ENCODE measurements around the gene MARCO. TPM values are rescaled to one million over a fixed set of nuclear protein-coding genes. Genes with fewer than 3 reads are reported as not detected.
"Not testable (repeated sequence)": the region's sequence is repeated elsewhere in the genome, so short reads cannot be mapped to it uniquely, and the experiment has no call there.

Gene MARCO
- total RNA-seq, 1 donor: not detected

DNA sequence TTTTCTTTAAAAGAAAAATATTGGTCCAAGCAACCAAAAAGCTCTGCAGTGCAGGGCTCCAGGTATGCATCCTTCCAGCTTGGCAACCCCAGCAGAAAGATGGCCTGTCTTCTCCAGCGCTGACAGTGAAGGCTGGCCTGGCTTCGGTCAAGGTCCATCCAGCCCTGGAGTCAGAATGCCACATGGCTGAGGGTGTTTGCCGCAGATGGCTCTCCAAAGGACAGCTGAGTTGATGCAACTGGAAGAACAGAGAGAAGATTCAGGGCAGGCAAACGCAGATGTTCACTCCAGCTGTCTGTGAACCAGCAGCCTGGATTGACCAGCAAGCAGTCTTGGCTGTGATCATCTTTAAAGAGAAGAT, 51.4 kb downstream of the MARCO start:
- TF ChIP-seq, protein P1, sequence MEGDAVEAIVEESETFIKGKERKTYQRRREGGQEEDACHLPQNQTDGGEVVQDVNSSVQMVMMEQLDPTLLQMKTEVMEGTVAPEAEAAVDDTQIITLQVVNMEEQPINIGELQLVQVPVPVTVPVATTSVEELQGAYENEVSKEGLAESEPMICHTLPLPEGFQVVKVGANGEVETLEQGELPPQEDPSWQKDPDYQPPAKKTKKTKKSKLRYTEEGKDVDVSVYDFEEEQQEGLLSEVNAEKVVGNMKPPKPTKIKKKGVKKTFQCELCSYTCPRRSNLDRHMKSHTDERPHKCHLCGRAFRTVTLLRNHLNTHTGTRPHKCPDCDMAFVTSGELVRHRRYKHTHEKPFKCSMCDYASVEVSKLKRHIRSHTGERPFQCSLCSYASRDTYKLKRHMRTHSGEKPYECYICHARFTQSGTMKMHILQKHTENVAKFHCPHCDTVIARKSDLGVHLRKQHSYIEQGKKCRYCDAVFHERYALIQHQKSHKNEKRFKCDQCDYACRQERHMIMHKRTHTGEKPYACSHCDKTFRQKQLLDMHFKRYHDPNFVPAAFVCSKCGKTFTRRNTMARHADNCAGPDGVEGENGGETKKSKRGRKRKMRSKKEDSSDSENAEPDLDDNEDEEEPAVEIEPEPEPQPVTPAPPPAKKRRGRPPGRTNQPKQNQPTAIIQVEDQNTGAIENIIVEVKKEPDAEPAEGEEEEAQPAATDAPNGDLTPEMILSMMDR (IDR thresholded peaks at IDR 0.05; ENCODE audit: insufficient read depth, low read length): no peak
- DNase-seq (ENCODE audit: low read depth): no peak
- H3K4me3 ChIP-seq (ENCODE audit: low read depth, low read length): no peak overlapping the region

DNA sequence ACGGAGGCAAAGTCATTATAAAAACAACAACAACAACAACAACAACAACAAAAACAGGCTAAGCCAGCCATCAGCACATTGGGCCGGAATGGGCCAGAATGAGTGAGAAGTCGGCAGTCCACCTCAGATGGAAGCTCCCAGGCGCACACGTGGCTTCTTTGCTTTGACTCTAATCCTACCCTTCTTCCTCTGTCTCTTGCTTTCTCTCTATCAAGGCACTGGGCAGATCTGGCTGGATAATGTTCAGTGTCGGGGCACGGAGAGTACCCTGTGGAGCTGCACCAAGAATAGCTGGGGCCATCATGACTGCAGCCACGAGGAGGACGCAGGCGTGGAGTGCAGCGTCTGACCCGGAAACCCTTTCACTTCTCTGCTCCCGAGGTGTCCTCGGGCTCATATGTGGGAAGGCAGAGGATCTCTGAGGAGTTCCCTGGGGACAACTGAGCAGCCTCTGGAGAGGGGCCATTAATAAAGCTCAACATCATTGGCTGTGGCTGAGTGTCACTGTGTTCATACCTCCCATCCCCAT, 52.2 kb downstream of the MARCO start:
- DNase-seq (ENCODE audit: low read depth): no peak
- no peak overlapping the region for H3K4me3 ChIP-seq (ENCODE audit: low read depth, low read length)
- TF ChIP-seq, protein P1 (IDR thresholded peaks at IDR 0.05; ENCODE audit: insufficient read depth, low read length): no peak

DNA sequence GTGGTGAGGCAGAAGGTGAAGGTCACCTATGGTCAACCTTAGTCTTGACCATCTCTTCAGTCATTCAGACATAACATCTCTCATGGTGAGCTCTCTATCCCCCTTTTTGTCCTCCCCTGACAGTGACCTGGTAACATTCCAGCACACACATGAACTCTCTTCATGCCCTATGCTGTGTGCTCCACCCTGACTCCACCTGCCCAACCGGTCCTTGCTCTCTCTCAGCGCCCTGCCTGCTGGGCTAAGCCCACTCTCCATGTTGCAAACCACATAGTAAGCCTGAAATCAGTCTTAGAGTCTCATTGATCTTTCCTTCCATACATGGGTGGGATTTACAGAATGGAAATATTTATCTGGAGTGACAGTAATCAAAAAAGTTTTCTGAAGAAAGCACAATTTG, 52.8 kb downstream of the MARCO start:
- TF ChIP-seq, protein P1 (IDR thresholded peaks at IDR 0.05; ENCODE audit: insufficient read depth, low read length): no peak
- no peak overlapping the region for H3K4me3 ChIP-seq (ENCODE audit: low read depth, low read length)
- DNase-seq (ENCODE audit: low read depth): no peak

DNA sequence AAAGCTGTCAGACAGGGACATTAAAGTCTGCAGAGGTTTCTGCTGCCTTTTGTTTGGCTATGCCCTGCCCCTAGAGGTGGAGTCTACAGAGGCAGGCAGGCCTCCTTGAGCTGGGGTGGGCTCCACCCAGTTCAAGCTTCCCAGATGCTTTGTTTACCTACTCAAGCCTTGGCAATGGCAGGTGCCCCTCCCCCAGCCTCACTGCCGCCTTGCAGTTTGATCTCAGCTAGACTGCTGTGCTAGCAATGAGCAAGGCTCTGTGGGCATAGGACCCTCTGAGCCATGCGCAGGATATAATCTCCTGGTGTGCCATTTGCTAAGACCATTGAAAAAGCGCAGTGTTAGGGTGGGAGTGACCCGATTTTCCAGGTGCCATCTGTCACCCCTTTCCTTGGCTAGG, 61.9 kb downstream of the MARCO start:
- DNase-seq (ENCODE audit: low read depth); H3K4me3 ChIP-seq (ENCODE audit: low read depth, low read length): not testable (repeated sequence)

DNA sequence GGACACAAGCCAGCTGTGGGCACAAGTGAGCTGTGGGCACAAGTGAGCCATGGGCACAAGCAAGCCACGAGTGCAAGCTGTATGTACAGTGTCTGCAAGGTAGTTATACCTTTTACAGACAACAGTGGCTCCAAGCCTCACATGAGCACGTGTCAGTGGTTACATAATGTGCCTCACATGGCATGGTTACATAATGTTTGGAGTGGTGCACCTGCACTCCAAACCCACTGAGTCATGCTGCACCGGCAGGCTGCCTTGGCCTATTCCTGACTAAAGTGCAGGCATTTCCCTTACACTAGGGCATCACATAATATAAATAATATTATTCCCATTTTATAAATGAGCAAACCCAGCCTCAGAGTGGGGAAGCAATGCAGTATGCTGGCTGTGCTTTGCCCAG, 62.6 kb downstream of the MARCO start:
- no peak for DNase-seq (ENCODE audit: low read depth)
- H3K4me3 ChIP-seq (ENCODE audit: low read depth, low read length): no peak overlapping the region
- TF ChIP-seq, protein P1 (IDR thresholded peaks at IDR 0.05; ENCODE audit: insufficient read depth, low read length): no peak

DNA sequence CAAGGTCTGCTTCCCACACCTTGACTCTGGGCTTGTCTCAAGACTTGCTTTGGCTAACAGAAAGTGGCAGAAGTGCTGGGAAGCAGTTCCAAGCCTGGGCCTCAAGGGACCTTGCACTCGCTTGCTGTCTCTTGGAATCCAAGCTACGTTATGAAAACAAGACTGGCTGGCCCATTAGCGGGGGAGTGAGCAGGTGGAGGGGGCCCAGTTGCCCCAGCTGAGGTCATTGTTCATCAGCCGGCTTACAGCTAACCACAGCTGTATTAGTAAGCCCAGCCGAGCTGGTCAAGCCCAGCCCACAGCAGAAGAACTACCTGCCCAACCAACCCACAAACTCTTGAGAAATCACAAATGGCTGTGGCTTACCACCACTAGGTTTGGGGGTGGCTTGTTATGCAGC, 63.1 kb downstream of the MARCO start:
- TF ChIP-seq, protein P1 (IDR thresholded peaks at IDR 0.05; ENCODE audit: insufficient read depth, low read length): no peak
- H3K4me3 ChIP-seq (ENCODE audit: low read depth, low read length): no peak overlapping the region
- DNase-seq (ENCODE audit: low read depth): no peak

DNA sequence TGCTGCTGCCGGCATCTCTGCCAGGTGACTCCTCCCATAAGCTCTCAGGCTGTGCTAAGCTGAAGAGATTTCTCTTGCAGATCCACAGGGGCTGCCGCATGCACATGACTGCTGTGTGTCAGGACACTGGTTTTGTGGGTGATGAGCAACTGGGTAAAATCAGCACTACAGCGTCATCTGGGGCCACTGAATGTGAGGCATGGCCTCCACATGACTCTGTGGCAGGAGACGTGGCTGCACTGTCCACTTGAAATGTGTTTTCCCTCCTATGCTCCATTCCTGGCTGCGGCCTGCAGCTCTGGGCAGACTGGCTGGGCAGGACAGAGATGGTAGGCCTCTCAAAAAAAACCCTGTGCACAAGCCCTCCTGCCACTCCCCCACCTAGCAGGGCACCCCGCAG, 63.6 kb downstream of the MARCO start:
- DNase-seq (ENCODE audit: low read depth): no peak
- TF ChIP-seq, protein P1 (IDR thresholded peaks at IDR 0.05; ENCODE audit: insufficient read depth, low read length): no peak
- no peak overlapping the region for H3K4me3 ChIP-seq (ENCODE audit: low read depth, low read length)

Data from fibroblast of the aortic adventitia (primary cell).